Endothelial cell (in vitro differentiated cells): ENCODE measurements around the gene B4GALNT3. TPM values are rescaled to one million over a fixed set of nuclear protein-coding genes. Genes with fewer than 3 reads are reported as not detected.

Experiments used
- DNase-seq: peaks from one replicate; pipeline ENCODE4 v3.0.0; 2021; ENCODE audit warnings: low spot score
- H3K27ac Mint-ChIP-seq: one replicate; pipeline ENCODE4 v1.8.0; 2021; ENCODE audit warnings: mixed read lengths, inconsistent platforms; ENCODE audit not compliant: unreplicated experiment
- H3K27me3 Mint-ChIP-seq: one replicate; pipeline ENCODE4 v1.8.0; 2021; ENCODE audit warnings: mild to moderate bottlenecking, moderate library complexity, mixed read lengths, inconsistent platforms; ENCODE audit not compliant: unreplicated experiment
- H3K36me3 Mint-ChIP-seq: one replicate; pipeline ENCODE4 v1.8.0; 2021; ENCODE audit warnings: mild to moderate bottlenecking, low read depth, mixed read lengths, inconsistent platforms; ENCODE audit not compliant: unreplicated experiment
- H3K4me1 Mint-ChIP-seq: one replicate; pipeline ENCODE4 v1.8.0; 2021; ENCODE audit warnings: mild to moderate bottlenecking, mixed read lengths, inconsistent platforms; ENCODE audit not compliant: unreplicated experiment
- H3K4me3 Mint-ChIP-seq: one replicate; pipeline ENCODE4 v1.8.0; 2021; ENCODE audit warnings: mild to moderate bottlenecking, mixed read lengths, inconsistent platforms; ENCODE audit not compliant: unreplicated experiment
- H3K9me3 Mint-ChIP-seq: one replicate; pipeline ENCODE4 v1.8.0; 2021; ENCODE audit warnings: mixed read lengths, inconsistent platforms; ENCODE audit not compliant: unreplicated experiment
- CTCF ChIP-seq: fragments of 200-600 bp; sonication (generic); IDR thresholded peaks from one replicate; pipeline ENCODE4 v1.5.0; 2021; ENCODE audit warnings: antibody characterized with exemption; ENCODE audit not compliant: unreplicated experiment
- total RNA-seq: library from RNA; stranded (reverse); fragmentation: NEBNext Ultra II Directional; extraction: Animal tissue kit (Norgen Biotek cat#: 25700); gene quantifications from one replicate; pipeline ENCODE4 v1.2.1, GENCODE V29; 2021; ENCODE audit not compliant: unreplicated experiment

B4GALNT3 gene
- total RNA-seq, 1 donor from 2014 or later: 4.2 TPM

DNA sequence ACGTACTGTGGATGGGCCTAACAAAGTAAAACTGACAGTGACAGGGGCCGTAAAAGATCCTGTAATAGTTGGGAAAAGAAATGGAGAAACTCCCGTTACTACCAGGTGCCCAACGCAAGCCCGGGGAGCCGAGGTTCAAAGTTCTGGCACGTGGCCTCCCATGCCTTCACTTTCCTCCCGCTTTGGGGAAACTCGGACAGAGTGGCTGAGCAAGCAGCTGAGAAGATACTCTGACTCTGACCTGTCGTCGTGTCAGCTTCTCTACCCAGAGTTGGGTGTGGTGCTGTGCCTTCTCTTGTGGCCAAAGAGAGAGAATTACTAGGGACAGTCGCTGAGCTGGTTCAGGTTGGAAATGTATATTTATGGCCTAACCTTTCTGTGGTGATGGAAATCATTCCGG, 1.7 kb downstream of the B4GALNT3 start:
- Mint-ChIP-seq H3K36me3 (peaks cover 7% of the 10 kb centered on the region), H3K4me3 (peak overlapping the region; percentile 88), H3K27ac (no peak overlapping the region), H3K9me3 (no peaks in the 10 kb centered on the region), H3K27me3 (peaks cover 29% of the 10 kb centered on the region), H3K4me1 (peaks cover 8% of the 10 kb centered on the region)
- no peak for DNase-seq
- no peak for TF ChIP-seq CTCF

GRCh38 chr12:462936-463705, 3.4 kb downstream of the B4GALNT3 start:
- H3K27ac Mint-ChIP-seq: no peak overlapping the region
- TF ChIP-seq CTCF: no peak
- H3K4me1 Mint-ChIP-seq: peaks cover 8% of the 10 kb centered on the region
- peaks cover 28% of the 10 kb centered on the region for H3K27me3 Mint-ChIP-seq
- H3K36me3 Mint-ChIP-seq: peaks cover 7% of the 10 kb centered on the region
- DNase-seq: no peak
- no peaks in the 10 kb centered on the region for H3K9me3 Mint-ChIP-seq
- no peak overlapping the region for H3K4me3 Mint-ChIP-seq

- Mint-ChIP-seq H3K9me3 (no peaks in the 10 kb centered on the region), H3K4me1 (peaks cover 5% of the 10 kb centered on the region), H3K36me3 (peaks cover 7% of the 10 kb centered on the region), H3K4me3 (no peak overlapping the region), H3K27me3 (peaks cover 15% of the 10 kb centered on the region), H3K27ac (no peak overlapping the region)
- no peak for DNase-seq
- no peak for TF ChIP-seq CTCF
Measured at GRCh38 chr12:464484-465267, 4.9 kb downstream of the B4GALNT3 start.

- DNase-seq: no peak
- no peak for TF ChIP-seq CTCF
- H3K4me3 Mint-ChIP-seq: no peak overlapping the region
- no peak overlapping the region for H3K27ac Mint-ChIP-seq
- H3K36me3 Mint-ChIP-seq: peaks cover 4% of the 10 kb centered on the region
- no peaks in the 10 kb centered on the region for H3K9me3 Mint-ChIP-seq
- peaks cover 13% of the 10 kb centered on the region for H3K27me3 Mint-ChIP-seq
- H3K4me1 Mint-ChIP-seq: peaks cover 3% of the 10 kb centered on the region
Measured at GRCh38 chr12:466039-466438, 6.3 kb downstream of the B4GALNT3 start.

- TF ChIP-seq CTCF: no peak
- peaks cover 6% of the 10 kb centered on the region for H3K27me3 Mint-ChIP-seq
- no peaks in the 10 kb centered on the region for H3K36me3 Mint-ChIP-seq
- no peak overlapping the region for H3K4me3 Mint-ChIP-seq
- H3K9me3 Mint-ChIP-seq: no peaks in the 10 kb centered on the region
- no peak for DNase-seq
- H3K27ac Mint-ChIP-seq: no peak overlapping the region
- no peaks in the 10 kb centered on the region for H3K4me1 Mint-ChIP-seq
Measured at GRCh38 chr12:466762-467161, 7.0 kb downstream of the B4GALNT3 start.
